Heart left ventricle (tissue), 16 donors: Measurements from ENCODE around the gene TGFB1. TPM values are rescaled to one million over a fixed set of nuclear protein-coding genes. Genes with fewer than 3 reads are reported as not detected.

Source experiments
- ATAC-seq, 4 donors: fragments of 200-7000 bp; cut with Tn5 transposase; one replicate each; pipeline ENCODE4 v1.9.1; 2020 to 2022; ENCODE audit warnings: moderate library complexity in 4 of 4, mild to moderate bottlenecking in 3 of 4, moderate number of reproducible peaks in 1 of 4
- DNase-seq, 5 donors: peaks; one replicate each; pipeline ENCODE4 v3.0.0-alpha.2; 2020
- H3K27ac ChIP-seq, 12 donors: fragments of 200-600 bp; sonication (generic) in 4 of 12; one replicate each; pipeline versions ENCODE4 v1.5.0 to v1.8.0; 2016 to 2022; ENCODE audit warnings: mild to moderate bottlenecking in 2 of 12
- H3K27me3 ChIP-seq, 9 donors: fragments of 200-600 bp; sonication (generic) in 2 of 9; one replicate each; pipeline versions ENCODE4 v1.5.1 to v1.8.0; 2016 to 2022; ENCODE audit warnings: mild to moderate bottlenecking in 3 of 9
- H3K36me3 ChIP-seq, 9 donors: fragments of 200-600 bp; sonication (generic) in 2 of 9; one replicate each; pipeline versions ENCODE4 v1.5.0 to v1.8.0; 2018 to 2022; ENCODE audit warnings: mild to moderate bottlenecking in 2 of 9
- H3K4me1 ChIP-seq, 12 donors: fragments of 200-600 bp; sonication (generic) in 4 of 12; one replicate each; pipeline versions ENCODE4 v1.5.0 to v1.8.0; 2016 to 2022; ENCODE audit warnings: mild to moderate bottlenecking in 3 of 12
- H3K4me3 ChIP-seq, 12 donors: fragments of 200-600 bp; sonication (generic) in 4 of 12; one replicate each; pipeline versions ENCODE4 v1.5.0 to v1.8.0; 2017 to 2022; ENCODE audit warnings: mild to moderate bottlenecking in 9 of 12, moderate library complexity in 4 of 12
- H3K9me3 ChIP-seq, 12 donors: fragments of 200-600 bp; sonication (generic) in 4 of 12; one replicate each; pipeline versions ENCODE4 v1.5.0 to v1.8.0; 2016 to 2022; ENCODE audit warnings: mild to moderate bottlenecking in 1 of 12
- POLR2A ChIP-seq, 2 donors: fragments of 450-650 bp; IDR thresholded peaks; one replicate each; pipeline ENCODE4 v1.6.1; 2017; ENCODE audit warnings: antibody characterized with exemption in 2 of 2, mild to moderate bottlenecking in 2 of 2, moderate library complexity in 2 of 2
- WGBS, 4 donors: extraction: QIAGEN DNeasy Blood & Tissue Kit in 2 of 4; methylation state at CpG; one replicate each; pipeline versions ENCODE4 v1.1.5 to v1.1.7; 2013 to 2018; 5-methylcytosine and 5-hydroxymethylcytosine counted together
- intact Hi-C, 10 donors: fragments of 100-400 bp; cut with DNase I; formaldehyde crosslinking; loops; one replicate each; pipeline versions ENCODE4 v1.11.1 to v1.14.2; 2022
- polyA plus RNA-seq, 2 donors: library from polyadenylated mRNA; stranded (reverse); fragments of 200-250 nt; gene quantifications; one replicate each; pipeline ENCODE4 v1.2.3, GENCODE V29; 2013
- total RNA-seq, 9 donors: library from RNA; depleted of rRNA in 2 of 9; stranded (reverse); fragments of >200 nt in 2 of 9; fragmentation: NEBNext Ultra II Directional in 3 of 9; extraction: Animal tissue kit (Norgen Biotek cat#: 25700) in 3 of 9; gene quantifications; one replicate each; pipeline versions ENCODE4 v1.1.0 to v1.2.4, GENCODE V29; 2016 to 2023
- TF ChIP-seq, protein P1 (sequence below), 12 donors: fragments of 200-600 bp; sonication (generic) in 4 of 12; IDR thresholded peaks; one replicate each; pipeline versions ENCODE4 v1.5.0 to v1.8.0; 2018 to 2022; ENCODE audit warnings: antibody characterized with exemption in 12 of 12, mild to moderate bottlenecking in 5 of 12
- donor health status: ischemic (EF 13 %, LVEDD 7.1; RV severe dilation, severe dysfunction).
- donor health status: healthy with polysubstance abuse.
- donor health status: DM: no; HTN: yes; CAD: no.
- donor health status: DM: no; HTN: no; CAD: no.
- donor health status: ischemic (EF 25% LVEDD 6.9; RV normal size, moderate dysfunction).
- donor health status: ischemic (EF 25% LVEDD 5.7; RV mildly dilated, moderate dysfunction).
- donor health status: healthy.
- donor health status: DM: yes; HTN: yes; CAD: no.
- donor health status: ischemic (EF 35%, LVEDD 5.7; RV mildly dilated, moderate dysfunction).
- donor health status: nonischemic (EF 11% LVEDD 7.7; RV severe dilation, severe dysfunction).
- donor health status: DM: yes; HTN: yes; CAD: no.
- donor health status: PGD.
- donor health status: ischemic (EF 29% LVEDD 5.4; RV normal size, mild dysfunction).
- donor health status: nonischemic (EF 23%, LVEDD 6.1; RV moderate dilation, normal function).

The TGFB1 gene
- total and polyA plus RNA-seq, 11 donors, result 9.4 to 68.8 (median 13.9) TPM

DNA sequence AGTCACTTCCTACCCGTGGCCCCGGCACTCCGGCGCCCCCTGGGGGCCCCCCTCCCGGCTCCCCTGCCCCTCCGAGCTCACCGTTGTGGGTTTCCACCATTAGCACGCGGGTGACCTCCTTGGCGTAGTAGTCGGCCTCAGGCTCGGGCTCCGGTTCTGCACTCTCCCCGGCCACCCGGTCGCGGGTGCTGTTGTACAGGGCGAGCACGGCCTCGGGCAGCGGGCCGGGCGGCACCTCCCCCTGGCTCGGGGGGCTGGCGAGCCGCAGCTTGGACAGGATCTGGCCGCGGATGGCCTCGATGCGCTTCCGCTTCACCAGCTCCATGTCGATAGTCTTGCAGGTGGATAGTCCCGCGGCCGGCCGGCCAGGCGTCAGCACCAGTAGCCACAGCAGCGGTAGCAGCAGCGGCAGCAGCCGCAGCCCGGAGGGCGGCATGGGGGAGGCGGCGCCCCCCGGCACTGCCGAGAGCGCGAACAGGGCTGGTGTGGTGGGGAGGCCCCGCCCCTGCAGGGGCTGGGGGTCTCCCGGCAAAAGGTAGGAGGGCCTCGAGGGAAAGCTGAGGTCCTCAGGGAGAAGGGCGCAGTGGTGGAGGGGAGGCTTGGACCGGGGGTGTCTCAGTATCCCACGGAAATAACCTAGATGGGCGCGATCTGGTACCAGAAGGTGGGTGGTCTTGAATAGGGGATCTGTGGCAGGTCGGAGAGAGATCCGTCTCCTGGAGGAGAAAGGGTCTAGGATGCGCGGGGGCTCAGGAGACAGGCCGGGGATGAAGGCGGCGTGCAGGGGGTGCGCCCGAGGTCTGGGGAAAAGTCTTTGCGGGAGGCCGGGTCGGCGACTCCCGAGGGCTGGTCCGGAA, 885 bp downstream of the TGFB1 start:
- peaks cover 0 to 65% (median 25%) of the 10 kb centered on the region in 12 donors for H3K4me1 ChIP-seq
- H3K27me3 ChIP-seq, result no peaks in the 10 kb centered on the region
- WGBS, 4 donors, result 1 to 2% (median 1%) methylated on average over 51 to 71 of the region's 71 CpGs
- peak overlapping the region; percentile 67 to 96 (median 90) for H3K27ac ChIP-seq
- TF ChIP-seq, protein P1, sequence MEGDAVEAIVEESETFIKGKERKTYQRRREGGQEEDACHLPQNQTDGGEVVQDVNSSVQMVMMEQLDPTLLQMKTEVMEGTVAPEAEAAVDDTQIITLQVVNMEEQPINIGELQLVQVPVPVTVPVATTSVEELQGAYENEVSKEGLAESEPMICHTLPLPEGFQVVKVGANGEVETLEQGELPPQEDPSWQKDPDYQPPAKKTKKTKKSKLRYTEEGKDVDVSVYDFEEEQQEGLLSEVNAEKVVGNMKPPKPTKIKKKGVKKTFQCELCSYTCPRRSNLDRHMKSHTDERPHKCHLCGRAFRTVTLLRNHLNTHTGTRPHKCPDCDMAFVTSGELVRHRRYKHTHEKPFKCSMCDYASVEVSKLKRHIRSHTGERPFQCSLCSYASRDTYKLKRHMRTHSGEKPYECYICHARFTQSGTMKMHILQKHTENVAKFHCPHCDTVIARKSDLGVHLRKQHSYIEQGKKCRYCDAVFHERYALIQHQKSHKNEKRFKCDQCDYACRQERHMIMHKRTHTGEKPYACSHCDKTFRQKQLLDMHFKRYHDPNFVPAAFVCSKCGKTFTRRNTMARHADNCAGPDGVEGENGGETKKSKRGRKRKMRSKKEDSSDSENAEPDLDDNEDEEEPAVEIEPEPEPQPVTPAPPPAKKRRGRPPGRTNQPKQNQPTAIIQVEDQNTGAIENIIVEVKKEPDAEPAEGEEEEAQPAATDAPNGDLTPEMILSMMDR (IDR thresholded peaks at IDR 0.05), result peak; percentile 18 to 69 (median 50)
- no peak for TF ChIP-seq POLR2A (IDR thresholded peaks at IDR 0.05)
- DNase-seq, result peak; percentile 66 to 87 (median 75)
- intact Hi-C loops, result loop anchor here in 6 of 10 donors (2.0 to 5.0 kb wide), 6 partner anchors 26 to 146 kb away; partner anchors contain the start of genes CCDC97 (in 3 of the 6) and HNRNPUL1 (in 1 of the 6)
- ATAC-seq, result peak in 3 of 4 donors; percentile 18 to 38 (median 19)
- H3K4me3 ChIP-seq, result peak overlapping the region; percentile 52 to 98 (median 74)
- H3K36me3 ChIP-seq, result peaks cover 0 to 7% (median under 1%) of the 10 kb centered on the region in 9 donors
- no peaks in the 10 kb centered on the region for H3K9me3 ChIP-seq

DNA sequence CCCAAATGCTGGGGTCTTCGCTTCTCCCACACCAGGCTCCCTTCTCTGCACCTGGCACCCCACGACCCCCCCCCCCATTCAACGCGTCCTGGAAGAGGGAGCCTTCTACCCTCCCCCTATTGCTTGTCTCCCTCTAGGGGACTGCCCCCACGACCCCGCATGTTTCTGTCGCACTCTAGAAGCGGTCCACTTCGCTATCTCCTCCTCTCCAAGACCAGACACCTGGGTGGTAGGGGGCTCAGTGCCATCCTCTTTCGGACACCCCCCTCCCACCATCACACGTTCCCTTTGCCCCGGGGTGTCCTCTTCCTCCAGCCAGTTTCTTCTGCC, 1.5 kb downstream of the TGFB1 start:
- intact Hi-C loops, result loop anchor here in 6 of 10 donors (2.0 to 5.0 kb wide), 6 partner anchors 25 to 145 kb away; partner anchors contain the start of genes CCDC97 (in 3 of the 6) and HNRNPUL1 (in 1 of the 6)
- DNase-seq (no peak), ATAC-seq (no peak)
- TF ChIP-seq, protein P1 (IDR thresholded peaks at IDR 0.05), result no peak
- TF ChIP-seq POLR2A (IDR thresholded peaks at IDR 0.05), result no peak
- WGBS, 4 donors, result 0 to 1% (median 0%) methylated on average over 12 of the region's 12 CpGs
- H3K4me3 ChIP-seq, result peak overlapping the region; percentile 52 to 98 (median 74)
- H3K27me3 ChIP-seq, result no peaks in the 10 kb centered on the region
- H3K36me3 ChIP-seq, result peaks cover 0 to 13% (median 6%) of the 10 kb centered on the region in 9 donors
- H3K9me3 ChIP-seq, result no peaks in the 10 kb centered on the region
- H3K27ac ChIP-seq, result peak overlapping the region; percentile 67 to 96 (median 90)
- H3K4me1 ChIP-seq, result peaks cover 0 to 59% (median 25%) of the 10 kb centered on the region in 12 donors

DNA sequence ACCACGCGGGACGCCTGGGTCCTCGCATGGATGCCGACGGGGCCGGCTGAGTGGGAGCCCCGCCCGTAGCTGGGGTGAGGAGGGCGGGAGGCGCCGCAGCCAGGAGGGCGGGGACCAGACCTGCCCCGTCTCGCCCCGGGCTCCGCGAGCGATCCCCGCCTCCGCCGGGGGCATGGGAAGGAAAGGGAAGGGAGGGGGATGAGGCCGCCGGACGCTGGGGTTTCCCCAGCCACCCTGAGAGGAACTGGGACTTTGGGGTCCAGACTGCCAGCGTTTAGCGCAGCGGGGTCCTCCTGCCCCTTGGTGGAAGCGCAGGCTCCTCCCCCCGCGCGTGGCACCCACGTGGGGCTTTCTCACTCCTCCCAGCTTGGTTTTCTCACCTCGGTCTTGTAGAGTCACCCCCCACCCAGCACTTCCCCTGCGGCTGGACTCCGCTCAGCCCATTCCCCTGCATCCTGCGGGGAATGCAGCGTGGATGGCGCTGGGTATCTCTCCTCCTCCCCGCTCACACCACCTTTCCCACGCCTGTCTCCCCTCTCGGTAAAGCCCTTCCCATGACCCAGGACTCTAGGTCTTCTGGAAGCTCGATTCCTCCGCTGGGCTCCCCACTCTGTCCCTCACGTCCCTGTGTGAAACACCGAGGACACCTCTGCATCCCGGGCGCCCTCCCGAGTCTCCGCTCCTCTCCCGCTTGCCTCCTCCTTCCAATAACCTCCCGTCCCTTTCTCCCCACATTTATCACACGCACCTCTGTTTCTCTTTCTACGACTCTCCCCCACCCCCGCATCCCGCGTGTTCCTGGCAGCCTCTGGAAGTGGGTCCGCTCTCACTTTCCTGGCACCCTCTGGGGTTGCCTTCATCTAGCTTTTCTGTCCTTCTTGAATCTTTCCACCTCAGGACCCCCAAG, 2.1 kb downstream of the TGFB1 start:
- H3K4me3 ChIP-seq, result peak overlapping the region; percentile 52 to 98 (median 74)
- H3K36me3 ChIP-seq, result peaks cover 0 to 20% (median 13%) of the 10 kb centered on the region in 9 donors
- H3K4me1 ChIP-seq, result peaks cover 0 to 57% (median 25%) of the 10 kb centered on the region in 12 donors
- WGBS, 4 donors, result 0 to 1% (median 0%) methylated on average over 25 to 58 of the region's 58 CpGs
- intact Hi-C loops, result loop anchor here in 6 of 10 donors (2.0 to 5.0 kb wide), 6 partner anchors 25 to 145 kb away; partner anchors contain the start of genes CCDC97 (in 3 of the 6) and HNRNPUL1 (in 1 of the 6)
- ATAC-seq (peak; percentile 38 to 71 (median 65)), DNase-seq (peak; percentile 74 to 87 (median 78))
- TF ChIP-seq, protein P1 (IDR thresholded peaks at IDR 0.05), result no peak
- no peak for TF ChIP-seq POLR2A (IDR thresholded peaks at IDR 0.05)
- H3K27me3 ChIP-seq, result no peaks in the 10 kb centered on the region
- no peaks in the 10 kb centered on the region for H3K9me3 ChIP-seq
- H3K27ac ChIP-seq, result peak overlapping the region; percentile 66 to 96 (median 90)
